ENCODE data around the gene ZBTB17. TPM values are rescaled to one million over a fixed set of nuclear protein-coding genes. Genes with fewer than 3 reads are reported as not detected.
"Not testable (repeated sequence)": the region's sequence is repeated elsewhere in the genome, so short reads cannot be mapped to it uniquely, and the experiment has no call there.

The ZBTB17 gene
- total and polyA plus RNA-seq, 12 donors = 8.0 to 172 (median 33.7) TPM

- WGBS, 4 donors = 44 to 55% (median 53%) methylated on average over 4 of the region's 4 CpGs
- TF ChIP-seq, protein P1, sequence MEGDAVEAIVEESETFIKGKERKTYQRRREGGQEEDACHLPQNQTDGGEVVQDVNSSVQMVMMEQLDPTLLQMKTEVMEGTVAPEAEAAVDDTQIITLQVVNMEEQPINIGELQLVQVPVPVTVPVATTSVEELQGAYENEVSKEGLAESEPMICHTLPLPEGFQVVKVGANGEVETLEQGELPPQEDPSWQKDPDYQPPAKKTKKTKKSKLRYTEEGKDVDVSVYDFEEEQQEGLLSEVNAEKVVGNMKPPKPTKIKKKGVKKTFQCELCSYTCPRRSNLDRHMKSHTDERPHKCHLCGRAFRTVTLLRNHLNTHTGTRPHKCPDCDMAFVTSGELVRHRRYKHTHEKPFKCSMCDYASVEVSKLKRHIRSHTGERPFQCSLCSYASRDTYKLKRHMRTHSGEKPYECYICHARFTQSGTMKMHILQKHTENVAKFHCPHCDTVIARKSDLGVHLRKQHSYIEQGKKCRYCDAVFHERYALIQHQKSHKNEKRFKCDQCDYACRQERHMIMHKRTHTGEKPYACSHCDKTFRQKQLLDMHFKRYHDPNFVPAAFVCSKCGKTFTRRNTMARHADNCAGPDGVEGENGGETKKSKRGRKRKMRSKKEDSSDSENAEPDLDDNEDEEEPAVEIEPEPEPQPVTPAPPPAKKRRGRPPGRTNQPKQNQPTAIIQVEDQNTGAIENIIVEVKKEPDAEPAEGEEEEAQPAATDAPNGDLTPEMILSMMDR (IDR thresholded peaks at IDR 0.05) = no peak
- no peak for TF ChIP-seq POLR2A (IDR thresholded peaks at IDR 0.05)
- no peak overlapping the region for H3K27ac ChIP-seq
- peaks cover 0 to 65% of the 10 kb centered on the region in 2 donors for H3K36me3 ChIP-seq (replicated peaks in 1 of 2)
- H3K27me3 ChIP-seq = no peaks in the 10 kb centered on the region
- DNase-seq = no peak
- H3K4me3 ChIP-seq = no peak overlapping the region
- no peaks in the 10 kb centered on the region for H3K9me3 ChIP-seq (replicated peaks in 1 of 3)
- H3K4me1 ChIP-seq (replicated peaks in 1 of 2) = peaks cover 0 to 13% of the 10 kb centered on the region in 2 donors
- intact Hi-C loops (cut with DNase I) = no loop called here
Observed at GRCh38 chr1:15915991-15916390, 59.9 kb downstream of the ZBTB17 start.

DNA sequence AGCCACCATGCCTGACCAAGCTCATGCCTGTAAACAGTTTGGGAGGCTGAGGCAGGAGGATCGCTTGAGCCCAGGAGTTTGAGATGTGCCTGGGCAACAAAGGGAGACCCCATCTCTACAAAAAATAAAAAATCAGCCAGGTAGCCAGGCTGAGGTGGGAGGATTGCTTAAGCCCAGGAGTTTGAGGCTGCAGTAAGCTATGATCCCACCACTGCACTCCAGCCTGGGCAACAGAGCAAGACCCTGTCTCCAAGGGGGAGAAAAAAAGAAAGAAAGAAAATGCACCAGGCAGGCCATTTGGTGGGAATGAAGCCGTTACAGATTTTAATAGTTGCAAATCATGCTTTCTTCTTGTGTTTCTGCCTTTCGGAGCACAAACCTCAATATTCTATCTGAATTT is 62.3 kb downstream of the ZBTB17 start:
- H3K27ac ChIP-seq; H3K27me3 ChIP-seq; intact Hi-C loops (cut with DNase I); H3K4me3 ChIP-seq; DNase-seq; H3K9me3 ChIP-seq (replicated peaks in 1 of 3): not testable (repeated sequence)
- 95 to 97% (median 97%) methylated on average over 3 of the region's 3 CpGs for WGBS, 4 donors
- H3K4me1 ChIP-seq (replicated peaks in 1 of 2) = peaks cover 0 to 13% of the 10 kb centered on the region in 2 donors
- H3K36me3 ChIP-seq (replicated peaks in 1 of 2) = peaks cover 0 to 60% of the 10 kb centered on the region in 2 donors

DNA sequence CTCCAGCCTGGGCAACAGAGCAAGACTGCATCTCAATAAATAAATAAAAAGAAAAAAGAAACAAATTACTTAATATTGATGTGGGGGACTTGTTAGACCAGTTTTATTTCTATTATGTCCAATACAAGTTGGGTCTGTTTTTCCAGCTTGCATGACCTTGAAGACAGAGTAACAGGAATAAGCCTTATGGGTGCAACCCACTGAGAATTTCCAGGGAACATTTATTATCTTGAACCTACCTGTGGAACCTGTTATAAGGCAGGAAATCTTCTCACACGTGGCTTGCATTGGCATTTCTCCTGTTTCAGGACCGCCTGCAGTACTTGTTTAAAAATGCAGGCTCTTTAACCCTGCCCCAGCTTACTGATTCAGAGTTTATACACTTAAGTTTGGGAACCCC is 64.0 kb downstream of the ZBTB17 start:
- intact Hi-C loops (cut with DNase I) = no loop called here
- H3K4me3 ChIP-seq = no peak overlapping the region
- H3K36me3 ChIP-seq (replicated peaks in 1 of 2) = peaks cover 0 to 51% of the 10 kb centered on the region in 2 donors
- H3K4me1 ChIP-seq (replicated peaks in 1 of 2) = peaks cover 0 to 12% of the 10 kb centered on the region in 2 donors
- TF ChIP-seq, protein P1 (IDR thresholded peaks at IDR 0.05) = no peak
- TF ChIP-seq POLR2A (IDR thresholded peaks at IDR 0.05) = no peak
- 78 to 96% (median 89%) methylated on average over 2 of the region's 2 CpGs for WGBS, 4 donors
- H3K27me3 ChIP-seq = no peaks in the 10 kb centered on the region
- DNase-seq = no peak
- H3K27ac ChIP-seq = no peak overlapping the region
- H3K9me3 ChIP-seq (replicated peaks in 1 of 3) = no peaks in the 10 kb centered on the region

GRCh38 chr1:15911141-15911540 is 64.8 kb downstream of the ZBTB17 start:
- H3K9me3 ChIP-seq (replicated peaks in 1 of 3) = no peaks in the 10 kb centered on the region
- H3K4me1 ChIP-seq (replicated peaks in 1 of 2) = peaks cover 6 to 9% of the 10 kb centered on the region in 2 donors
- intact Hi-C loops (cut with DNase I) = no loop called here
- WGBS, 4 donors = 93 to 100% (median 98%) methylated on average over 1 of the region's 1 CpG
- no peak for DNase-seq
- H3K4me3 ChIP-seq = no peak overlapping the region
- no peak overlapping the region for H3K27ac ChIP-seq
- no peaks in the 10 kb centered on the region for H3K27me3 ChIP-seq
- peaks cover 0 to 45% of the 10 kb centered on the region in 2 donors for H3K36me3 ChIP-seq (replicated peaks in 1 of 2)
- no peak for TF ChIP-seq POLR2A (IDR thresholded peaks at IDR 0.05)
- TF ChIP-seq, protein P1 (IDR thresholded peaks at IDR 0.05) = no peak

GRCh38 chr1:15908597-15908996 is 67.3 kb downstream of the ZBTB17 start:
- 93 to 98% (median 96%) methylated on average over 4 of the region's 4 CpGs for WGBS, 4 donors
- TF ChIP-seq POLR2A (IDR thresholded peaks at IDR 0.05) = no peak
- TF ChIP-seq, protein P1 (IDR thresholded peaks at IDR 0.05) = no peak
- no peaks in the 10 kb centered on the region for H3K27me3 ChIP-seq
- H3K4me1 ChIP-seq (replicated peaks in 1 of 2) = peaks cover 7 to 8% of the 10 kb centered on the region in 2 donors
- no peak overlapping the region for H3K4me3 ChIP-seq
- intact Hi-C loops (cut with DNase I) = no loop called here
- no peak overlapping the region for H3K27ac ChIP-seq
- H3K9me3 ChIP-seq (replicated peaks in 1 of 3) = no peaks in the 10 kb centered on the region
- H3K36me3 ChIP-seq (replicated peaks in 1 of 2) = peaks cover 0 to 37% of the 10 kb centered on the region in 2 donors
- no peak for DNase-seq
